HG03558 (cell line): ENCODE data around the gene VSTM2L.
"Not testable (repeated sequence)": the region's sequence is repeated elsewhere in the genome, so short reads cannot be mapped to it uniquely, and the experiment has no call there.

Experiments used
- ATAC-seq: cut with Tn5 transposase; IDR thresholded peaks from one replicate; pipeline ENCODE4 v1.9.1; 2021; ENCODE audit warnings: moderate number of reproducible peaks; ENCODE audit not compliant: unreplicated experiment; ENCODE audit errors: extremely low read depth

The VSTM2L gene, protein sequence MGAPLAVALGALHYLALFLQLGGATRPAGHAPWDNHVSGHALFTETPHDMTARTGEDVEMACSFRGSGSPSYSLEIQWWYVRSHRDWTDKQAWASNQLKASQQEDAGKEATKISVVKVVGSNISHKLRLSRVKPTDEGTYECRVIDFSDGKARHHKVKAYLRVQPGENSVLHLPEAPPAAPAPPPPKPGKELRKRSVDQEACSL

DNA sequence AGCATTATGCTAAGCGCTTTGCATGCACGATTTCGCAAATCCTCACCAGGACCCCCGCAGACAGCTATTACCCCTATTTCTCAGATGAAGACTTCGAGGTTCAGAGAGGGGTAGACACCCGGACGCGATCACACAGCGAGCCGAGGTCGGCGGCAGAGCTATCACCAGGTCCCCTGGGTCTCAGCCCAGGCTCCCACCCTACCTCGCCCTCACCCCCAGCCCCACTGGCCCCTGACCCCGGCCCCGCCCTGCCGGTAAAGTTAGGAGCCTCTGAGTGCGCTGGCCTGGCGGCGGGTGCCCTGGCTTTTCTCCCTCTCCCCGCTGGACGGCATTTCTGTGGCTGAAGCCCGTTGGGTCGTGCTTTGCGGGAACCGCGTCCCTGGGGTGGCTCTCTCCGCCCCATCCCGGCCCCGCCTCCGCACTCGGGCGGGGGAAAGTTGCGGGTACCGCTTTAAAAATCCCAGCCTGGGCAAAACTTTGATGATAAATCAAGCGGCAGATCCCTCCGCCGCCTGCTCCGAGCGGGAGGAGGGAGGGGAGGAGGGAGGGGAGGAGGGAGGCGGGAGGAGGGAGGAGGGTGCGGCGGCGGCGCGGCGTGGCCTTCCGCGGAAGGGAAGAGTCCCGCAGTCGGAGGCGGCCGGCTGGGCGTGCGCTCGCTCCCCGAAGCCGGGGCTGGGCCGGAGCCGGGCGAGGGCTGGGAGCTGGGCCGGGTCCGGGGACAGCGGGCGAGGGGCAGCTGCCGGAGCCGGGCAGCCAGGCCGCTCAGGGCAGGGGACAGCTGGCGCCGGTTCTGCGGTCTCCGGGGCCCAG, at the start of gene VSTM2L:
Gene VSTM2L, plus strand, starts transcription at position 624 of the 810 bp plus-strand sequence. CDS start 224 bp downstream, outside the sequence.
- ATAC-seq, result no peak

DNA sequence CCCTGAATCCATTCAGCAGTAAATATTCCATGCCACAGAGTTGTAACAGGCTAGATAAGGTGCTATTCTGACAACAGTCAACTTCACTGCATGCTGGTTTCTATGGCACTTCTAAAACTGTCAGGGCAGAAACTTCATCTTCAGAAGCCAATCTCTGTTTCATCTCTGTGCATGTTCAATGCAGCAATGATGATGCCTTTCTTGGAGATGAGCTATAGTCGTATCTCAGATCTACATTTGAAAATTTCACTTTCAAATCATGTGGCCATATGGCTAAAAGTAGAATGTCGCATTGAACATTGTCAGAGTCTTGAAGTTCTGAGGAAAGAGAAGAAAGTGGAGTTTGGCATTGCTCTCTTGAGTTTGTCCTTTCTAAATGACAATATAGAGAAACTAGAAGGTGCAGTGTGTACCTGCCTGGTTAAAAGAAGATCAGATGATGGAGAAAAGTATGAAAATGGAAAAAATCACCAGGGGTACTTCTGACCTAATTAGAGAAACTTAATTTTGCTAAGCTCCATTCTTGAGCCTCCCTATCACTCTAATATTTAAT, 49.0 kb upstream of the VSTM2L start:
- ATAC-seq, result no peak

DNA sequence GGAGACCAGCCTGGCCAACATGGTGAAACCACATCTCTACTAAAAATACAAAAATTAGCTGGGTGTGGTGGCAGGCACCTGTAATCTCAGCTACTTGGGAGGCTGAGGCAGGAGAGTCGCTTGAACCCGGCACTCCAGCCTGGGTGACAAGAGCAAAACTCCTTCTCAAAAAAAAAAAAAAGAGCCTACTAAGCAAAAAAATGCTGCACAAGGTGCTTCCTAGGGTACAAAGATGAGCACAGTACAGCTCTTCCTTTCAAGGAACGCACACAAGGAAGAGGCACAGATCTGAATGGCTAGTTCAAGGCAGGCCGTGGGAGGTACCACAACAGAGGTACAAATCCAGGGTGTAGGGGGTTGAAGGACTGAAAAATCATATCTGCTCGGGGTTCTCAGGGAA, 46.9 kb upstream of the VSTM2L start:
- not testable (repeated sequence) for ATAC-seq

DNA sequence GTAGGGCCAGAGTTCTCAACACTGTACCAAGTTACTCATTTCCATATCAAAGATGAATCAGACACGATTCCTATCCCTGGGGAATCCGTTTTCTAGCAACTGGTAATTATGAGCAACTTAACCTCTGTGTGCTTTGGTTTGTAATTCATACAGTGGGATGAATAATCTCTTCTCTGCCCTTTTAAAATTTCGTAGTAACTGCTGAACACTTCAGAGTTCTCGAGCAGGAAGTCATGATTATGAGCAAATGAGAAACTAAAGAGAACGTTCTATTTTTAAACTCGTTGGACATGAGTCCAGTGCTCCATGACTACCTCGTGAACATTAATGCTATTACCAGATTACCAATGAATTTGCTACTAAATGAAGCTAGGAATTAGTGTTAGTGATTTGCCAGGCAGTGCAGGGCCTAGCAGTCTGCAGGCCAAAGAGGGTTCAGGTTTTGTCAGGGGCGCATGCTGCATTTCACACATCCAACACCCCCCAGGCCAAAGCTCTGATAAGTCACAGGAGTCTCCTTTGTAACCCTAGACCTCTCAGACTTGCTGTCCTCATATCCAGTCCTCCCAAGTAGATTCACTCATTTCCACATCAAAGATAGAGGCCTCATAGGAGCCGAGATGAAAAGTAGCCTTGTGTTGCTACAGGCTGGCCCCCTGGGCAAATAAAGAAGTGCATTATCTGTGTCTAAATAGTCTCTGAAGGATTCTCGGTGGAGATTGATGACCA, 45.8 kb upstream of the VSTM2L start:
- no peak for ATAC-seq

DNA sequence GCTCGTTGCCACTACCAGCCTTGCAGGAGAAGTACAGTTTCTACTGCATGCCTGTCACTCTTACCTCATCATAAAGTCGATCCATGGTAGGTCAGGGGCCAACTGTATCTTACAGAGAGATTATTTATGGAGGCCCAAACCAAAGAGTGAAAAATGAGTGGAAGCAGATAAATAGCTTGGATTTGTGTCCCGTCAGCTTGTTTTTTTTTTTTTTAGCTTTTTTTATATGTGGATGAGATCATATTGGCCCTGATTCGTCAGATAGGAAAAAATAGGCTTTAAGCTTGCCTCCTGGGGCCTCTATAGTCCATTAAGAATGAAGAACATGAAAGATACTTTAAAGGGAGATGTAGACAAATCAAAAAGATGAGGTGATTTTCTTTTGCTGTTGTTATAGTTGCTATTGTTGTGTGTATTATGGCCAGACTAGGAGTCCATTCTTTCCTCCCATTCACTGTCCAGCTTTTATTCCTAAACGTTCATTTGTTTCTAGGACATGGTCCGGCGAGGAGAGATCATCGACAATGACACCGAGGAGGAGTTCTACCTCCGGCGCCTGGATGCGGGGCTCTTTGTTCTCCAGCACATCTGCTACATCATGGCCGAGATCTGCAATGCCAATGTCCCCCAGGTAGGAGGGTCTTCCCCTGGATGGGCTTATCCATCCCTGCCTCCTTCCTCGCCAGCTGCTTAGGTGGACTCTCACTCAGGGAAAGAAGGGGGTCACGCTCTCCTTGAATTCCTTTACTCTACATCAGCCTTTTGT, 43.3 kb upstream of the VSTM2L start:
- ATAC-seq, result no peak

DNA sequence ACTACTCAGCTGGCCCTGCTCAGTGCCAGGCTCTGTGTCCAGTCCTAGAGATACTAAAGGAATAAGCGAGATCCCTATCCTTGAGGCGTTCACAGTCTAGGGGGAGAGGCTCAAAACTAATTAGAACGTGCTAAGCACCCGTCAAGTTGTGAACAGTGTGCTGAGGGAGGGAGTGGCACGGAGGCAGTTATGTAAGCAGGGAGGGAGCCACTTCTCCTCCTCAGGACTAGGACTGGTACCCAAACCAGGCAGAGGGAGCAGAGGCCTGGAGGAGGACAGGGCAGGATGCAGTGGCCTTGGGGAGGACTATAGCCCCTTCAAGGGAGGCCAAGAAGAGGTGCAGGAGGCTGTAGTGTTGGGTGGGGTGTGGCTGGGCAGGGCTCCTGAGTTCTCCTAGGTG, 39.6 kb upstream of the VSTM2L start:
- no peak for ATAC-seq

DNA sequence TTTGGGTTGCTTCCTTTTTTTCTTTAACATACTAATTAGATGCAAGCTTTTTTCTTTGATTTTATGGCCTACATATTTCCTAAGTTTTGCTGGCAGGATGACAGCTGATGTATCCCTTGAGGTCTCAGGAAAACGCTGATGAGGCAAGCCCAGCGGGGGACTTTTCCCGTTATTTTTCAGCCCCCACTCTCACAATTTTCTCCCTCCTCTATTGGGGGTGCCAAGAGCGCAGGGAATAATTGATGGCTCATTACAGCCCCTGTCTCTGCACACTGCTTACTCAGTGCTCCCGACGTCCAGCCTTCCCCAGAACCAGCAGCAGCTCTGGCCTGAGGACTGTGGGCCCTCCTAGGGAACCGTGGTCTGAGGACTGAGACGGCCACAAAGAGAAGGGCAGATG, 38.6 kb upstream of the VSTM2L start:
- no peak for ATAC-seq

DNA sequence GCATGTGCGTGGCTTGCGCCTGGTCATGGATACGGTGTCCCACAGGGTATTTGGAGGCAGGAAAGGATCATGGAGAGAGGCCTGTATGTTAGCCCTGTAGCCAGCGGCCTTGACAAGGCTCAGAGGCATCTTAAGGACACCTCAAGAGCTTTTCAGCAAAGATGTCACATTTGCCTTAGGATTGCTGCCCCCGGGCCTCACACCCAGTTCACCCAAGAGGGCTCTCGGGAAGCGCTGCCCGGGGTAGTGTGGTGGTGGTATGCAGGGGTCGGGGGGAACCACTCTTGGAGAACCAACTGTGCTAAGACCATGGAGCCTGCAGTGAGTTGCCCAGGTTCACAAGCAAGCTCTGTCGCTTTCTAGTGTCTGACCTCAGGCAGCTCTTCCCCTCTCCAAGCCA, 36.9 kb upstream of the VSTM2L start:
- ATAC-seq, result no peak

DNA sequence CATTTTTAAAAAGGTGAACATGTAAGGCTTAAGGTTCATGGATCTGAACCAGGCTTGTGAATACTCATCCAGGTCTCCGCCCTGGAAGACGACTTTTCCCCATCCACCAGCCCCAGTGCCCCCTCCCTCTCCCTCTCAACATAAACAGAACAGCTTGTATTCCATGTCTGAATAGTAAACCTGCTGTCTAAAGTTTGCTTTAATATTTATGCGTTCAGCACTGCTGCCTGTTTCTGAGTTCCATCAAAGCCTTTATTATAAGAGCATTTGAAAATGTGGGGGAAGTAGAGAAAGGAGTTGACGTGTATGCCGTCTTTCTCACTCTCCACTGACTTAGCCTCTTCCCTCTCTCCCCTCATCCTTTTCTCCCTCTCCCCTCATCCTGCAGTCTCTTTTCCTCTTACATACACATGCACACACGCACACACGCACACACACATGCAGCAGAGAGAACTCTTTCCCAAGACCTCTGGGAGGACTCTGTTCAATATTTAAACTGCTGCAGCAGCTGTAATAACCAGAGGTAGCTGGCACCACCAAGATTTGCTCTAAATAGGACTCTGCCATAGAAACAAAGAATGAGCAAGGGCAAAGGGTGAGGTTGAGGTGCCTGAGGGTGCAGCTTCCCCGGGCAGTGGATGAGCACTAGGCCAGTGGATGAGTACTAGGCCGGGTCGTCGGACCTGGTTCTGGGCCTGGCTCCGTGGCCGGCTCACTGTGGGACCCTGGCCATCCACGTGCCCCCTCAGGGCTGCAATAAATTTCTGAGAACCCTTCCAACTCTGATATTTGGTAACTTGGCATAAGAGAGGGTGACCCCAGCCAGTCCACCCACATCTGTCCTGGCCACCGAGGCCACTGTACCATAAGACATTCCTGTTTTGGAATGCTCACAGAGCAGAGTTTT, 35.4 kb upstream of the VSTM2L start:
- no peak for ATAC-seq

DNA sequence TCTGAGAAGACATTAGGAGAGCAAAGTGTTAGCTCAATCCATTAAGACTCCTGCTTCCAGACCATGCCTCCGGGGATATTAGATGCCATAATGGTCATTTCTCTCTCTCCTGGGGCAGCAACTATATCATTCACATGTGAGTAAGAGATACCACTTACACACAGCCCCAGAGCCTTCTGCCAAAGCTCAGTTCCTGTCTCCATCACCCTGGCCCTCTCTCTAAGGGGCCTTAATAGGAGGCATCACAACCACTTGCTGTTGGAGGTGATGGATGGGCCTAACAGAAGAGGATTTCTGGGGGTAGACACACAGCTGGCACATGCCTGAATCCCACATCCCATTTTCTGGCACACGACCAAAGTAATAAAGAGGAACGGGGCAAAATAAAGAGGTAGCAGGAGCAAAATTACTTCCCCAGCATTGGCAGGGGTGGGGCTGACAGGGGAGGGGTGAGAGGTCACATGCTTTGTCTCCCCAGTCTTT, 34.0 kb upstream of the VSTM2L start:
- ATAC-seq, result no peak

DNA sequence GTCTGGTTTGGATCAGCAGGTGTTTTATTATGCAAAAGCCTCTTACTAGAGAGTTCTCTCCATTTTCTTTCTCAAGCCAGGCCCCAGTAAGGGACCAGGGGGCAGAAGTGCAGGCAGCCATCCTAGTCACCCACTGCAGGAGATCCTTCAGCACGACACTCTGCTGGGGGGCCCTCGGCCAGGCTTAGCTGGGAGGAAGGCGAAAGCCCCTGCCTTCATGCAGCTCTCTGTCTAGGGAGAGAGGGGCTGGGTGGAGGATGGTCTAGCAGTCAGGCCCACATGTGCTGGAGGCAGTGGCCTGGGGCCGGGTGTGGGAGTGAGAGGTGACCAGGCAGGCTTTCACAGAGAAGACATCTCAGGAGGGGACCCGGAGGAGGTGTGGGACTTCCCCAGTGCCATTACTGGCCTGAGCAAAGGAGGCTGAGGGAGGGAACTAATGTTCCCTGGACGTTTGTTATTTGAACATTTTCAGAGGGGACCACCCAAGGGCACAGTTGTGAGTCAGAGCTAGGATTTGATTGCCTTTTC, 33.5 kb upstream of the VSTM2L start:
- no peak for ATAC-seq

DNA sequence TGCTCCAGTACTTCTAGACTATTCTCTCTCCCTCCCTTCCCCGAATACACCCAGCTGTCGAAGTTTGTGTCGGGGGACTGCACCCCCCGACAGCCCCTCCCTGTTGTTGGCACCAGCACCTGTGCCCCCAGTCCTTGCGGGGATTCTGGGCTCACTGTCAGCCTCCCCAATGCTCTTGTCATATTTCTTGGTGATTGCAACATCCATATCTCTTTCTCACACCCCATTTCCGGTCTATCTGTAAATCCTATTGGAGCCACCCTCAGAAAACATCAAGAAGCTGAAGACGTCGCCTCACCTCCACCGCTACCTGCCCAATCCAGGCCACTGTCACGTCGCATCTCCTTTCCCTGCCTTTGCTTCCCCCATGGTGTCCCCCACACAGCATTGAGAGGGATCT, 32.6 kb upstream of the VSTM2L start:
- ATAC-seq, result no peak

DNA sequence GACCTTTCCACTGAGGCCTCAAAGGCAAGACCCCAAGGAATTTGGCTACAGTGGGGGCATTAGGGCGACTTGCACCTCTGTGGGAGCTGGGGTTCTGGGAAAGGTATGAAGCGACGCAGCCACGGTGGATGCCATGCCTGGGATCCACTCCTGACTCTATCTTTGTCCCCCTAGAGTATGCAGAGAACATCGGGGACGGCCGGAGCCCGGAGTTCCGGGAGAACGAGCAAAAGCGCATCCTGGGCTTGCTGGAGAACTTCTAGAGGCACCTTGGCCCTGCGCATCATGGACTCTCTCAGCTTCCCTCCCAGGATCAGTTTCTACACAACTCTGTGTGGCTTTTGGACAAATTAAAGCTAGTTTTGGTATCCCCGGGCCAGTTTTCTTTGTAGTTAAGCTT, 31.2 kb upstream of the VSTM2L start:
- ATAC-seq, result no peak

DNA sequence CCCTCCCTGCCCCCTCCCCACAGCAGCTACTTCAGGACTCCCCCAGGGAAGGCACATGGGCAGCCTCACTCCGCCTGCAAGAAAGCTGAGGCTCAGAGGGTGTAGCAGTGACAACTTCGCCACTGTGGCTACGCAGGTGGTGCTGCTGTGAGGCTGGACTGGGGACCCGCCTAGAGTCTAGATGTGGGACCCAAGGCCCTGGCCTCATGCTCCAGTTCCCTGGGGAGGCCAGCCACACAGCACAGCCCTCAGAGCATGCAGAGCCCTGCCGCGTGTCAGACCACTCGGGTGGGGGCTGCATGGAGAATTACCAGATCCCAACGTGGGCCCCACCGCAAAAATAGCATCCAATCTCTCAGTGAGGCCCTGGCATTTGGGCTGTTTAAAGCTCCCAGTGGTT, 30.8 kb upstream of the VSTM2L start:
- ATAC-seq, result no peak

DNA sequence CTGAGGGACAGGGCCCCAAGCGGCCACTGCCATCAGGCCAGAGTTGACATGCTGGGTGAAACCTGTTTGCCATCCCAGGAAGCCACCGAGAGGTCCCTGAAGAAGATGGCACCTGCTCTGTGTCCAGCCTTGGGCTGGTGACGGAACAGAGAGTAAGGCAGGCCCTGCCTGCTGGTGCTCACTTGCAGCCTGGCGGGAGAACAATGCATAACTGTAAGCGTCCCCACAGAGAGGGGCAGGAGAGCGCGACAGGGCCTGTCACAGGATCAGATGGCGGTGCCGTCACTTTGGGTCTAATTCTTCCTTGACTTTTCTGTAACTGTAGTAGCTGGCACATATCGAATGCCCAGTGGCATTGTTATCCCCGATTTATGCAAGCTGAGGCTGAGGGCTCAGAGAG, 29.0 kb upstream of the VSTM2L start:
- ATAC-seq, result no peak

DNA sequence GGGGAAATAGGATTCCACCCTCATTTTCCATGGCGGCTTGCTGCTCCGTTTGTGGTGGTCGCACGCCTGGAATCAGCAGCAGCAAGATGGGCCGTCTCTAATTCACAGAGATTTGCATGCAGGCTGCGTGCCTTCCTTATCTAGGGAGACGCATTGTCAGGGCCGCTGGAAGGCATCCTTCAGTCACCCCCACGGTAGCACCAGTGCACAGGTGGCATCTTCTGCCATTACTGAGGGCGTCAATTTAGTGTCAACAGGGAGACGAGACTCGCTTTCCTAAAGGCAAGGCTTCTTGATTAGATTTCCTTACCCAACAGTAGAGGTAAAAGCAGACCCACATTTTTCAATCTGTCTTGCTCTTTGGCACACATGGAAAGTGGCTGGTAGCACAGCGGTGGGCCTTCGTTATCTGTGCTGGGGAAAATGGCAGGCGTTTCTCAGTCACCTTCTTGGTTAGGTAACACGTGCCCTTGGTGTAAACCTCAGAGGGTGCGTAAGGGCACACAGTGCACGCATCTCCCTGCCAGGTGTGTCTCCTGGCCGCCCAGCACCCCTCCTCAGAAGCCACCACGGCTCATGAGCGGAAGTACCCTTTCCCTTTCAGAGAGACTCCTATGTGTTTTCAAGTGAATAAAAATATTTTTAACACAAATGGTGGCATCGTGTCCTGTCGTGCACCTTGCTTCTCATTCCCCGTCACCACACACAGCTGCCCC, 27.3 kb upstream of the VSTM2L start:
- no peak for ATAC-seq

DNA sequence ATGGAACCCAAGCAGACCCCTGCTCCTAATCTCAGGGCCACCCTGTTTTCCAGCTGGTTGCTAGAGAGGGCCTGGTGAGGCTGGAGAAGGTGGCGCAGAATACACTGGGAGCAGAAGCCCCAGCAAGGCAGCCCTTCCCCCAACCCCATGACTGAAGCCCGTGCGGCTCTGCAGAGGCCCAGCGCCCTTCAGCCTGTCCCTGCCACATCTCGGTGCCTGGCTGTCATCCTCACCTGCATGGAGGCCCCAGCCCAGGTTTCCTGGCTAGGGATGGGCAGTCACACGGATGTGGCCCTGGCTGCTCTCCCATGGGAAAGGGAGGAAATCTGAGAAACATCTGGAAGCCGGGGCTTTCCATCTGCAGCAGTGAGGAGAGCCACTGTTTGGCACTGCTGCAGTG, 26.1 kb upstream of the VSTM2L start:
- no peak for ATAC-seq
